Lung (tissue), 16 donors: ENCODE data around the gene ZBP1. TPM values are rescaled to one million over a fixed set of nuclear protein-coding genes. Genes with fewer than 3 reads are reported as not detected.

ENCODE experiments used
- ATAC-seq: fragments of 200-7000 bp; cut with Tn5 transposase; one replicate; pipeline ENCODE4 v1.9.1; 2020; ENCODE audit warnings: moderate number of reproducible peaks; ENCODE audit not compliant: insufficient read depth, low FRiP score
- DNase-seq, 3 donors: peaks; one replicate each; pipeline ENCODE4 v3.0.0-alpha.2; 2013 to 2017
- H3K27ac ChIP-seq, 2 donors: one replicate each; pipeline ENCODE4 v1.5.1; 2013; ENCODE audit warnings: mild to moderate bottlenecking in 2 of 2, moderate library complexity in 2 of 2, control low read depth in 1 of 2, inconsistent platforms in 1 of 2, low read depth in 1 of 2, low read length in 1 of 2
- H3K27me3 ChIP-seq, 3 donors: one replicate each; pipeline ENCODE4 v1.5.1; 2013; ENCODE audit warnings: low read length in 2 of 3; ENCODE audit not compliant: control insufficient read depth in 3 of 3, insufficient read depth in 3 of 3
- H3K36me3 ChIP-seq, 4 donors: one replicate each; pipeline ENCODE4 v1.5.1; 2013; ENCODE audit warnings: low read length in 4 of 4, mild to moderate bottlenecking in 1 of 4, moderate library complexity in 1 of 4; ENCODE audit not compliant: control insufficient read depth in 4 of 4, insufficient read depth in 4 of 4
- H3K4me1 ChIP-seq, 5 donors: one replicate each; pipeline ENCODE4 v1.5.1; 2013; ENCODE audit warnings: low read length in 5 of 5, mild to moderate bottlenecking in 2 of 5, moderate library complexity in 1 of 5; ENCODE audit not compliant: control insufficient read depth in 5 of 5, insufficient read depth in 5 of 5
- H3K4me3 ChIP-seq: one replicate; pipeline ENCODE4 v1.5.1; 2013; ENCODE audit warnings: mild to moderate bottlenecking, control low read depth, moderate library complexity
- H3K9ac ChIP-seq, 2 donors: one replicate each; pipeline ENCODE4 v1.5.1; 2013; ENCODE audit warnings: low read length in 2 of 2, control low read depth in 1 of 2; ENCODE audit not compliant: insufficient read depth in 1 of 2
- H3K9me3 ChIP-seq, 4 donors: one replicate each; pipeline ENCODE4 v1.5.1; 2013; ENCODE audit warnings: low read length in 3 of 4, mild to moderate bottlenecking in 1 of 4, moderate library complexity in 1 of 4; ENCODE audit not compliant: control insufficient read depth in 4 of 4, insufficient read depth in 3 of 4
- CTCF ChIP-seq: IDR thresholded peaks from 2 replicates; pipeline ENCODE4 v1.5.1; 2012; ENCODE audit warnings: mild to moderate bottlenecking; ENCODE audit errors: control extremely low read depth, extremely low read depth
- WGBS, 2 donors: extraction: QIAGEN DNeasy Blood & Tissue Kit; methylation state at CpG; one replicate each; pipeline ENCODE4 v1.1.7; 2013; 5-methylcytosine and 5-hydroxymethylcytosine counted together
- long read RNA-seq, 5 donors: transcript quantifications; one replicate each; lab custom pipeline, GENCODE V29; 2026
- polyA plus RNA-seq, 2 donors: library from polyadenylated mRNA; stranded (reverse); fragments of 200-250 nt; gene quantifications; one replicate each; pipeline ENCODE4 v1.2.1, GENCODE V29; 2013
- total RNA-seq, 2 donors: library from RNA; depleted of rRNA in 1 of 2; stranded (reverse); fragments of >200 nt in 1 of 2; gene quantifications; one replicate each; pipeline ENCODE4 v1.2.1, GENCODE V29; 2014 to 2021
- donor health status: control.
- donor health status: control.
- donor health status: Bipolar disorder and iron deficiency.
- donor health status: healthy.
- donor health status: DM: yes; HTN: yes; CAD: no.

Gene ZBP1
- total RNA-seq, result 1 to 10 TPM; 1.3 to 3.0 TPM
- 1 to 10 TPM; 1.9 to 5.3 TPM for polyA plus RNA-seq
- long read RNA-seq, donor 1, result 0 reads
- long read RNA-seq, donor 2, result 0 reads
- long read RNA-seq, donor 3, result 0 reads
- long read RNA-seq, donor 4, result 0 reads
- long read RNA-seq, donor 5, result 0 reads

- Histone ChIP-seq H3K4me3 (no peak within 1 kb of the TSS), H3K36me3 (no peaks in the 10 kb centered on the region), H3K27me3 (peaks cover 0 to 6% (median 0%) of the 10 kb centered on the region in 3 donors), H3K9me3 (peaks cover 0 to 4% (median 0%) of the 10 kb centered on the region in 4 donors), H3K27ac (peak within 1 kb of the TSS in 1 of 2 donors; percentile 20), H3K9ac (no peak within 1 kb of the TSS), H3K4me1 (no peaks in the 10 kb centered on the region)
- DNase-seq, result no peak
- ATAC-seq, result no peak
- no peak for TF ChIP-seq CTCF
- 53 to 56% methylated on average over 18 of the region's 18 CpGs for WGBS, 2 donors
Observed at GRCh38 chr20:57620274-57620990, at the start of gene ZBP1. Gene ZBP1, minus strand, starts transcription at chr20:57620426. Its CDS starts 131 bp downstream, at chr20:57620295.

GRCh38 chr20:57669632-57670031 is 49.4 kb upstream of the ZBP1 start:
- no peak overlapping the region for H3K9ac ChIP-seq
- H3K4me3 ChIP-seq, result no peak overlapping the region
- no peak overlapping the region for H3K27ac ChIP-seq
- TF ChIP-seq CTCF, result no peak
- H3K27me3 ChIP-seq, result no peaks in the 10 kb centered on the region
- H3K36me3 ChIP-seq, result peaks cover 0 to 2% (median 0%) of the 10 kb centered on the region in 4 donors
- 93 to 95% methylated on average over 8 of the region's 8 CpGs for WGBS, 2 donors
- H3K9me3 ChIP-seq, result no peaks in the 10 kb centered on the region
- DNase-seq, result no peak
- peaks cover 0 to 29% (median 20%) of the 10 kb centered on the region in 5 donors for H3K4me1 ChIP-seq
- ATAC-seq, result no peak

- DNase-seq (peak; percentile 47 to 82 (median 62)), ATAC-seq (peak; percentile 30)
- Histone ChIP-seq H3K27me3 (no peaks in the 10 kb centered on the region), H3K4me3 (no peak overlapping the region), H3K9me3 (no peaks in the 10 kb centered on the region), H3K36me3 (peaks cover 0 to 2% (median 0%) of the 10 kb centered on the region in 4 donors), H3K4me1 (peaks cover 0 to 29% (median 20%) of the 10 kb centered on the region in 5 donors), H3K27ac (no peak overlapping the region), H3K9ac (peak overlapping the region in 1 of 2 donors; percentile 8)
- no peak for TF ChIP-seq CTCF
- 67 to 78% methylated on average over 18 of the region's 18 CpGs for WGBS, 2 donors
Observed at GRCh38 chr20:57667924-57668782, 47.9 kb upstream of the ZBP1 start.
